Activated CD8-positive, alpha-beta memory T cell treated with anti-CD3 and anti-CD28 coated beads for 4 hours (primary cell): ENCODE results near the gene GABBR2.

Experiments used
- DNase-seq, 2 donors: peaks; one replicate each; pipeline ENCODE4 v3.0.0-alpha.2; 2020; ENCODE audit warnings: low read depth in 2 of 2

GABBR2 gene

GRCh38 chr9:98345011-98345410 lies 363.7 kb downstream of the GABBR2 start:
- no peak for DNase-seq

- DNase-seq = no peak
Measured at GRCh38 chr9:98344581-98344980, 364.2 kb downstream of the GABBR2 start.

- DNase-seq = no peak
Measured at GRCh38 chr9:98342820-98343210, 365.9 kb downstream of the GABBR2 start.

DNA sequence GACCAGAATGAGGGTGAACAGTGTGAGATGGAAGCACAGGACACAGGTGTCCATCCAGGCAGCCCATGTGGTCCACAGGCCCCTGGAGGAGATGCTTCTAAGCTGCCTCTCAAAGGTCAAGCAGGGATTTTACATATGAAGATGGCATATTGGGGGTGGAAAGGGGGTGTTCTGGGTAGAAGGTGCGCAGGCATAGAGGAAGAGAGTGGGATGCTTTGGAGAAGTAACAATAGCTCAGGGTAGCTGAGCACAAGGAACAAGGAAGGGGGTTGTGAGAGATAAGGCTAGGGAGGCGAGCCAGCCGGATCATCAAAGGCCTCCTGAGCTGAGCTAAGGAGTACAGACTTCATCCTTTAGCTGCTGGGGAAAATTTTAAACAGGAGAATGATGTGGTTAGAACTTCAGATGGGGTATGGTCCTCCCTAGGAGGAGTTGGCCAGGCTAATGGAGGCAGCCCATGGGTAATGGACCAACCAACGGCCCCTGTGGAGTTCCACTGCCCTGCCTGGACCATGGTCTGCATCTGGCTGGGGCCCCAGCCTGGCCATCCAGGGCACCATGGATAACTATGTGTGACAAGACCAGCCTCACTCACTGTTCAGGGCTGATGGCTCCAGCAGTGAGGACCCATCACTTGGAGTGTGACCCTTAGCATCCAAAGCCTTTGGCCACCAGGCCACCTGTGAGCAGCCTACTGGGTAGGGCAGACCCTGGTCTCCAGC lies 366.5 kb downstream of the GABBR2 start:
- no peak for DNase-seq

DNA sequence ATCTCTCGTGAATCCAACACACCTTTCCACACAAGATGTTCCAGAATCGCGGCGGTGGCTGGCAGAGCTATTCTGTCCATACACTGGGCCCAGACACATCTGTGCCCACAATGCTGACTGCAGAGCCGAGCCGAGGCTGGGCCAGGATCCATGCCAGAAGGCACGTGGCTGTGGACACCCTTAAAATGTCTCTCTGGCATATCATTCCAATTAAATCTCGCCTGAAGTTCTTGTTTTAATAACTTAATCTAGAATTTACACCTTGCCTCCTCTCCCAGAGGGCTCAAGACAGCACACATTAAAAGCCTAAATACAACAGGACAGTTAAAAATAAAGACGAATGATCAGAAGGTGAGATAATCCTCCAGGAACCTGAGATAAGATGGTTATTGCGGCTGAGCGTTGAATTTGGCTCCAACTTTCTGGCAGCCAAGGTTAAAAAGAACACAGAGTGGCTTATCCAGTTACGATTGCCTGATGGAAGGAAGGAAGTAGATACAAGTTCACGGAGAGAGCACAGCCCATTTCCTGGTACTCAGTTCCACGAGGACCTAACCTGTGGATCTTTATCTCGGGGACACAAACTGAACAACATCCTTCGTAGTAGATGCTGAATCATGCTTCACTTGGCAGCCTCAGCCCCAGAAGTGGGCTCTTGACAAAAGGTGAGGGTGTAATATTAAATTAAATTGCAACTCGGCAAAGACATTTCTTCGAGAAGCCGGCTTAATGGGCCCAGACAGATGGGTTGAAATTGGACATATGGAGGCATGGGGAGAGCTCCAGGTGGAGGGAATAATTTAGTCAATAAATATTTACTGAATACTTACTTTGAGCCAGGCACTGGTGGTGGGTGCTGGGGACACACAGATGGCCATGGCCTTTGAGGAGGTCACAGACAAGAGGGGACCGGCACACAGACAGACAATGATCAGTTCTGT lies 367.3 kb downstream of the GABBR2 start:
- DNase-seq = no peak

GRCh38 chr9:98339987-98340800 lies 368.5 kb downstream of the GABBR2 start:
- DNase-seq = no peak

- DNase-seq = no peak
Measured at GRCh38 chr9:98335661-98336060, 373.1 kb downstream of the GABBR2 start.

- no peak for DNase-seq
Measured at GRCh38 chr9:98334796-98335195, 373.9 kb downstream of the GABBR2 start.

DNA sequence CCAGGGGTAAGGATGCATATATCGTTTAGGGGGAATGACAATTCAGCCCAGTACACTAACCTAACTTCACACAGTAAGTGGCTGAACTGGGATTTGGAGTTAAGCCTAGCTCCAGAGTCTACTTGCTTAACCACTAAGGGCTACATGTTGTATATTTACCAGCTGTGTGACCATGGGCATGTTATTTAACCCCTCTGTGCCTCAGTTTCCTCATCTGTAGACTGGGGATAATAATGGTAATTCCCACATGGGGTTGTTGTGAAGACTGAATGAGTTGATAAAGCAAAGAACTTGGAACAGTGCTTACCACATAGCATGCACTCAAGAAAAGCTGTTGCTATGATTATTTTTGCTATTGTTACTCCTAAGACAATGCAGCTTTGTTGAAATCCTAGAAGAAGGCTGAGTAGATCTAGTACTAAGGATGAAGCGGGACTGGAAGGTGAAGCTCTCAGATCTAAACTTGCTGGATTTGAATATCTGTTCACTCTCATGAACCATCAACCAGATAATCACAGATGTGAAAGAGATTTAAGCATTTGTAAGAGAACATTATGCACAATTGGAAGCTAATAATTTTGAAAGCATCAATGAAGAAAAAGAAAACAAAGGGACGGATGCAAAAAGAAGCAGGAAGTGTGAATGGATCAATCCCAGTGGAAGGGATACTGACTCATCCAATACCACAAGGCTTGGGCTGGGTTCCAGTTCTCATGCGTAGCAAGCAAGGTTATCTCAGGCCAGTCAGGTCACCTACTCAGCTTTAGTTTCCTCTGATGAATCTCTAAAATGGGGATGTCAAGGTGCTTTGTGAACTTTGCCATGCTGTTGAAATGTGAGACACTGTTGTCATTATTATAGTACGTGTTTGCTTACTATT lies 374.8 kb downstream of the GABBR2 start:
- DNase-seq = no peak

- DNase-seq = no peak
Measured at GRCh38 chr9:98332405-98332831, 376.3 kb downstream of the GABBR2 start.

- DNase-seq = no peak
Measured at GRCh38 chr9:98331536-98332259, 377.0 kb downstream of the GABBR2 start.

- DNase-seq = no peak
Measured at GRCh38 chr9:98330831-98331230, 377.9 kb downstream of the GABBR2 start.

DNA sequence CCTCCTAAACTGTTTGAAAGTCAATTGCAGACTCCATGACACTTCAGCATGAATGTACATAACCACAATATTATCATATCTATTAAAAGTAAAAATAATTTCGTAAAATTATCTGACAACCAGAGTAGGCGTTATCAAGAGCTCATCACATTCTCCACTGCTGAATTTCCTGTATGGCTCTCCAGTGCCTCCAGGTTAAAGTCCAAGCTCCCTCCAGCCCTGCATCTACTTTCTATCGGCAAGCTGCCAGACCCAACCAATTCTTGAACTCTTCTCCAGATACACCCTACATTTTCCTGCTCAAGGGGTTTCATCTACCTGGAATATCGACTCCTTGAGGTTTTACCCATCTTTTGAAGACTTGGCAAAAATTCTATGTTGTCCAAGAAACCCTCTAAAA lies 378.8 kb downstream of the GABBR2 start:
- DNase-seq = no peak

GRCh38 chr9:98329281-98329680 lies 379.5 kb downstream of the GABBR2 start:
- DNase-seq = no peak

GRCh38 chr9:98328770-98329169 lies 380.0 kb downstream of the GABBR2 start:
- no peak for DNase-seq

GRCh38 chr9:98328141-98328540 lies 380.6 kb downstream of the GABBR2 start:
- no peak for DNase-seq

DNA sequence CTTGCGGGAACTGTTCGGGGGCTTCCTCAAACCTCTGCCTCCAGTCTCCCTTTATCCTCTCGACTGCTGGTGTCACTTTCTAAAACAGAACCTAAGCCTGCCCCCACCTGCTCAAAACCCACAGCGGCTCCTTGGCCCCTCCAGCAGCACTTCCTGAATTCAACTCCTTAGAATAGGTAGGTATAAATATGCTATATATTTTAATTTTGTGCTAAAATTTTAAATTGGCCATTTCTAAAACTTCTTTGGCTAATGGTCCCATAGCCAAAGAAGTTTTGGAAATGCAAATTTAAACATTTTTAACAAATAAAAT lies 381.5 kb downstream of the GABBR2 start:
- DNase-seq = no peak

DNA sequence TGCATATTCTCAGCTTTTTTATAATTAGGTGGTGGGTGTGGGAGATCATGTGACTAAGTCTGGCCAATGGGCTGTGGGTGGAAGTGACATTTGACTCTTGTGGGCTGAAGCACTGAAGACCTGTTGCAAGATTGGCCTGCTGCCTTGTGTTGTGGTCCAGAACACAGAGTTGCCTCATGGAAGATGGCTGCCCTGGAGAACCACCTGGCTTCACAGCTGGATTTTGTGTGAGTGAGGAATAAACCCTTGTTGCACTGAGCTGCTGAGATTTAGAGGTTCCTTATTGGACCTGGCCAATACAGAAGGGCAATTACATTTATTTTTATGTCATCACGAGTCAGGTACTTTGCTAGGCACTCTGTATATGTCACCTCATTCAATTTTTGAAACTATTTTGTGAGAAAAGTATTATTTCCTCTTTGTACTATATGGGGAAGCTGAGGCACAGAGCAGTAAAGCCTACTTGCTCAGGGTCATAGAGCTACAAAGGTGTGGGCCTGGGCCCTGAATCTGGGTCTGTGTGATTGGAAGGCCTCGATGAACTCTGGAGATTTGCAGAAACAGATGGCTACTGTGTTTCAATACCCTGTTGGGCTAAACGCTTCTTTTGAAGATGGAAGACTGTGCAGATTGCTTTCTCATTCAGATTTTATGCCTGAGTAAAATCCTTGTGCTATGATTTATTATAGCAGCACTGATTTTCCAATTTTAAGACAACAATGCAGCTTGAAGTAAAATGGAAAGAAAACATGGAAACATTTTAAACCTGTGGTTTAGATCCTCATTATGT lies 382.1 kb downstream of the GABBR2 start:
- no peak for DNase-seq

DNA sequence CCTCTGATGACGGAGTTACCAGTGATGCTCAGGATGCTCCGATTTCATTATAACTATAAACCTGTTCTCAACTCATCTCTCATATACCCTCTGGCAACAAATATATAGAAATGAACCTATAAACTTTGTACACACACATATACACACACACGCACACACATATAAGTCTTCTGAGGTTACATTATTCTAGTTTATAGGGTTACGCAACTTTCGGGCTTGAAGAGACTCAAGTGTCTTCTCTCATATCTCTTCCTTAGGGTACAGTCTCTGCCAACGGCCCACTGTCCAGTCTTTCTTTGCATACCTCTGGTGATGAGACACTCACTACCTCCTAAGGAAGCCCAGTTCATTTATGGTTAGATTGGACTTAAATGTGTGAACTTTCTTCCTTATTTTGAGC lies 383.9 kb downstream of the GABBR2 start:
- DNase-seq = no peak

DNA sequence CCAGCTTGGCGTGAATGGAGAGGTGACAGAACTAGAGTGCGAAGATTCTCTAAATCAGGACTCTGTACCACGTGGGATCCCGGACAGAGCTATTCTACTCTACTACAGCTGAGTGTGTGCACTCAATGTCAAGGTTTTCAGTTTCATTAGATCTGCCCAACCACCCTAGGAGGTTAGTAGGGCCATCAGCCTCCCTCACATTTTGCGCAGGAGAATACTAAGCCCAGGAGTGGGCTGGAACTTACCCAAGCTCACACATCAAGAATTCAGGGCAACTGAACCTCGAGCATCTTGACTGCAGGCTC lies 385.0 kb downstream of the GABBR2 start:
- no peak for DNase-seq
